Naive thymus-derived CD4-positive, alpha-beta T cell (primary cell): Measurements from ENCODE around the gene CXCR4. TPM values are rescaled to one million over a fixed set of nuclear protein-coding genes. Genes with fewer than 3 reads are reported as not detected.
"Not testable (repeated sequence)": the region's sequence is repeated elsewhere in the genome, so short reads cannot be mapped to it uniquely, and the experiment has no call there.

Experiments used
- ATAC-seq: fragments of 150-1000 bp; cut with Tn5 transposase; 2 replicates; pipeline ENCODE4 v1.10.0; 2021; ENCODE audit warnings: mild to moderate bottlenecking, moderate library complexity
- CTCF ChIA-PET: fragments of 350-600 bp; sonication (Branson Sonifier 250); formaldehyde crosslinking; loops from one replicate; lab custom pipeline; 2021; ENCODE audit warnings: antibody characterized with exemption; lab: Charles Lee
- POLR2A ChIA-PET: fragments of 350-600 bp; sonication (Branson Sonifier 250); formaldehyde crosslinking; loops from one replicate; lab custom pipeline; 2021; ENCODE audit warnings: antibody characterized with exemption, inconsistent platforms; lab: Charles Lee
- DNase-seq, 9 donors: peaks; one replicate each; pipeline versions ENCODE4 v3.0.0 to v3.0.0-alpha.2; 2020 to 2022; ENCODE audit warnings: mixed read lengths in 1 of 9
- H3K27ac ChIP-seq: one replicate; pipeline ENCODE4 v1.7.0; 2013; ENCODE audit warnings: mild to moderate bottlenecking, low read depth, low read length, moderate library complexity
- H3K27me3 ChIP-seq, 2 donors: one replicate each; pipeline ENCODE4 v1.7.0; 2013; ENCODE audit warnings: low read length in 2 of 2, mild to moderate bottlenecking in 2 of 2, moderate library complexity in 2 of 2; ENCODE audit not compliant: control insufficient read depth in 2 of 2, insufficient read depth in 2 of 2
- H3K36me3 ChIP-seq, 3 experiments: 1 replicate in 2 of 3; 2 replicates in 1 of 3; pipeline ENCODE4 v1.7.0; 2013; ENCODE audit warnings: low read length in 3 of 3, mild to moderate bottlenecking in 3 of 3, moderate library complexity in 1 of 3; ENCODE audit not compliant: insufficient read depth in 3 of 3, control insufficient read depth in 2 of 3
- H3K4me1 ChIP-seq, 2 donors: one replicate each; pipeline ENCODE4 v1.7.0; 2013; ENCODE audit warnings: low read length in 2 of 2, mild to moderate bottlenecking in 2 of 2, moderate library complexity in 1 of 2; ENCODE audit not compliant: control insufficient read depth in 2 of 2, insufficient read depth in 2 of 2
- H3K4me3 ChIP-seq: 2 replicates; pipeline ENCODE4 v1.7.0; 2013; ENCODE audit warnings: mild to moderate bottlenecking, low read length
- H3K9me3 ChIP-seq, 3 experiments: 1 replicate in 2 of 3; 2 replicates in 1 of 3; pipeline ENCODE4 v1.7.0; 2013; ENCODE audit warnings: low read length in 3 of 3; ENCODE audit not compliant: control insufficient read depth in 2 of 3
- H3K27ac Mint-ChIP-seq, 9 donors: one replicate each; pipeline ENCODE4 v1.8.0; 2020 to 2022; ENCODE audit warnings: mixed read lengths in 9 of 9, mild to moderate bottlenecking in 8 of 9, moderate library complexity in 5 of 9, inconsistent platforms in 2 of 9
- H3K27me3 Mint-ChIP-seq, 5 donors: one replicate each; pipeline ENCODE4 v1.8.0; 2021 to 2022; ENCODE audit warnings: mixed read lengths in 5 of 5, mild to moderate bottlenecking in 1 of 5
- H3K36me3 Mint-ChIP-seq, 5 donors: one replicate each; pipeline ENCODE4 v1.8.0; 2020 to 2022; ENCODE audit warnings: mixed read lengths in 5 of 5, mild to moderate bottlenecking in 3 of 5, inconsistent platforms in 1 of 5
- H3K4me1 Mint-ChIP-seq, 7 donors: one replicate each; pipeline ENCODE4 v1.8.0; 2020 to 2022; ENCODE audit warnings: mixed read lengths in 7 of 7, mild to moderate bottlenecking in 3 of 7, inconsistent platforms in 1 of 7
- H3K4me3 Mint-ChIP-seq, 10 donors: one replicate each; pipeline ENCODE4 v1.8.0; 2020 to 2022; ENCODE audit warnings: mild to moderate bottlenecking in 10 of 10, mixed read lengths in 10 of 10, moderate library complexity in 6 of 10, inconsistent platforms in 2 of 10
- H3K9me3 Mint-ChIP-seq, 11 donors: one replicate each; pipeline ENCODE4 v1.8.0; 2020 to 2022; ENCODE audit warnings: mixed read lengths in 11 of 11, mild to moderate bottlenecking in 4 of 11, inconsistent platforms in 1 of 11, moderate library complexity in 1 of 11
- intact Hi-C, 2 donors: fragments of 100-400 bp; cut with micrococcal nuclease; formaldehyde crosslinking; loops; one replicate each; pipeline ENCODE4 v1.15.1; 2023
- polyA plus RNA-seq, 2 donors: library from polyadenylated mRNA; unstranded; fragments of 300-500 nt; fragmentation: Illumina TruSeq; gene quantifications; one replicate each; pipeline ENCODE4 v1.2.3, GENCODE V29; 2021
- total RNA-seq, 6 experiments: library from RNA in 5 of 6; stranded (reverse) in 5 of 6; gene quantifications; 1 replicate in 5 of 6; 2 replicates in 1 of 6; pipeline ENCODE4 v1.2.3 and lab custom pipeline; 2021 to 2026

The CXCR4 gene
- total and polyA plus RNA-seq, 7 experiments from 2014 or later = 239 to 1,323 (median 368) TPM

DNA sequence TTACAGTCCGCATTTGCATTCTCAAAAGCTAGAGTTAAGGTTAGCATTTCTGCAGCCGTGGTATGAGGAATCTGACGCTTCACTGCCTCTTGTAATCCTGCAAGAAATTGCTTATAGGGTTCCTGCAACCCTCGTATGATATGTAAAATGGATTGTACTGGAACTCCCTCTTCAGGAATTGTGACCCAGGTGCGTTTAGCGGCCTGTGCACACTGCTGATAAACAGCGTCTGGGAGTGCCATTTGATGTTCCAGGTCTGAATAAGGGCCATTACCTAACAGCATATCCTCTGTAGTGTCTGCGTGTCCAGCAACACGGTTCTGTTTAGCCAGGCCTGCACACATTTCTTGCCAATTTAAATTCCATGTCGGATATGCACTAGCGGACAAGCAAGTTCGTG, 42.5 kb downstream of the CXCR4 start:
- intact Hi-C loops = no loop called here
- Mint-ChIP-seq H3K4me3 (no peak overlapping the region), H3K4me1 (peaks cover 0 to 29% (median 0%) of the 10 kb centered on the region in 7 donors), H3K27me3 (no peaks in the 10 kb centered on the region), H3K27ac (no peak overlapping the region), H3K9me3 (peaks cover 4 to 44% (median 9%) of the 10 kb centered on the region in 11 donors), H3K36me3 (peaks cover 0 to 53% (median 8%) of the 10 kb centered on the region in 5 donors)
- no peaks in the 10 kb centered on the region for H3K9me3 ChIP-seq
- ChIA-PET POLR2A (no interaction called here), CTCF (no interaction called here)
- H3K36me3 ChIP-seq = peaks cover 0 to 3% (median 0%) of the 10 kb centered on the region in 3 experiments
- H3K27me3 ChIP-seq = no peaks in the 10 kb centered on the region
- H3K4me1 ChIP-seq = peaks cover 0 to 9% of the 10 kb centered on the region in 2 donors
- H3K4me3 ChIP-seq = no peak overlapping the region
- no peak for DNase-seq
- H3K27ac ChIP-seq = no peak overlapping the region
- no peak for ATAC-seq

DNA sequence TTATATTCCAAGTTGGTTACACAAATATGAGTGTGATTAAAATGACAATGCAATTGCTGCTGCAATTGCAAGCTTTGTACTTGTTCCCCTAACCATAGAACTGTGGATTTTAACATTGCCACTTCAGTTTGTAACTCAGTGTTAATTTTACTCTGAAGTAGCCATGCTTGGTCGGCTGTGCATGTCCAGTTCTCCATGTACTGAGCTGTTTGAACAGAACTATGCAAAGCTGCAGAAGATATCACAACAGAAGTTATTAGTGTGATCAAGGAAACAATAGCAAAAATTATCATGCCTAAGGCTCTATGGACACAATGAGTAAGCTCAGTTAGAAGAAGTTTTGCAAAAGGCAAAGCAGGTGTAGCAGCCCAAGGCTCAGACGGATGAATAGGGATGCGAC, 45.3 kb downstream of the CXCR4 start:
- Mint-ChIP-seq H3K36me3 (peaks cover 0 to 40% (median 8%) of the 10 kb centered on the region in 5 donors), H3K4me3 (no peak overlapping the region), H3K4me1 (peaks cover 6 to 33% (median 16%) of the 10 kb centered on the region in 7 donors), H3K27me3 (no peaks in the 10 kb centered on the region), H3K27ac (no peak overlapping the region), H3K9me3 (peaks cover 4 to 26% (median 9%) of the 10 kb centered on the region in 11 donors)
- no peak overlapping the region for H3K27ac ChIP-seq
- POLR2A ChIA-PET = interaction anchor here (0.8 kb wide), 1 partner anchor 12 kb away, joined by 3 read pairs; no protein-coding TSS in a partner anchor
- no peak overlapping the region for H3K4me3 ChIP-seq
- no peaks in the 10 kb centered on the region for H3K9me3 ChIP-seq
- H3K27me3 ChIP-seq = no peaks in the 10 kb centered on the region
- H3K4me1 ChIP-seq = peaks cover 0 to 6% of the 10 kb centered on the region in 2 donors
- H3K36me3 ChIP-seq = peaks cover 0 to 3% (median 0%) of the 10 kb centered on the region in 3 experiments
- no peak for DNase-seq
- CTCF ChIA-PET = no interaction called here
- ATAC-seq = no peak
- intact Hi-C loops = no loop called here

DNA sequence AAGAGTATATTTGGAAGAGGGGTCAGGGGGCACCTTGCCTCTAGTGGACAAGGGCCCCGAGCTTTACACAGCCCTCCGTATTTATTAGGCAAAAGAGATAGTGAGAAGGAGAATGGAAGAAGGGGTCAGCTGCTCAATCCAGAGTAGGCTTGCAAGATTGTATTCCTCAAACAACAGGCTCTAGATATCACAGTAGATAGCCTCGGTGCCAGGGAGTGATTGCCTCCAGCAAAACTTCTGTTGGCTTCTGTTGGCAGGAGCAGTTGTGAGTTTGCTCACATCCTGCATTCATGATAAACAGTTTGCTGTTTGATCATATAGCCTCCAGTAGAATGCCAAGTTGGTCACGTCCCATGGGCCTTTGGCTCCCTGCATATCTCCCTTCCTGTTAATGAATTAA, 46.1 kb downstream of the CXCR4 start:
- ATAC-seq, POLR2A ChIA-PET: not testable (repeated sequence)

DNA sequence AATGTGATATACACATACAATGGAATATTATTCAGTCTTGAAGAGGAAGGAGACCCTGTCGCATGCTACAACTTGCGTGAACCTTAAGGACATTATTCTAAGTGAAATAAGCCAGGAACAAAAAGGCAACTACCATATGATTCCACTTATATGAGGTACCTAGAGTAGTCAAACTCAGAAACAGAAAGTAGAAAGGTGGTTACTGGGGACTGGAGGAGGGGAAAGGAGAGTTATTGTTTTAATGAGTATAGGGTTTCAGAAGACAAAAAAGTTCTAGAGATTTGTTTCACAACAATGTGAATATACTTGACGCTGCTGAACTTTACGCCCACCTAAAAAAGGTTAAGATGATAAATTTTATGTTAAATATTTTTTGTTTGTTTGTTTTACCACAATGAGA, 47.0 kb downstream of the CXCR4 start:
- Histone ChIP-seq H3K4me1 (peaks cover 0 to 6% of the 10 kb centered on the region in 2 donors), H3K36me3 (peaks cover 0 to 3% (median 0%) of the 10 kb centered on the region in 3 experiments), H3K9me3 (no peaks in the 10 kb centered on the region), H3K27ac (no peak overlapping the region), H3K4me3 (no peak overlapping the region), H3K27me3 (no peaks in the 10 kb centered on the region)
- Mint-ChIP-seq H3K9me3 (peaks cover 4 to 17% (median 9%) of the 10 kb centered on the region in 11 donors), H3K27ac (peak overlapping the region in 2 of 9 donors; percentile 1 to 30), H3K36me3 (peaks cover 0 to 34% (median 8%) of the 10 kb centered on the region in 5 donors), H3K27me3 (no peaks in the 10 kb centered on the region), H3K4me3 (no peak overlapping the region), H3K4me1 (peaks cover 10 to 41% (median 27%) of the 10 kb centered on the region in 7 donors)
- intact Hi-C loops = no loop called here
- ChIA-PET CTCF (interaction anchor here (1.2 kb wide), 1 partner anchor 14 kb away, joined by 3 read pairs; no protein-coding TSS in a partner anchor), POLR2A (no interaction called here)
- ATAC-seq = no peak
- DNase-seq = no peak

More for the DNA sequence above, 46.1 kb downstream of the CXCR4 start:
- peaks cover 0 to 36% (median 8%) of the 10 kb centered on the region in 5 donors for H3K36me3 Mint-ChIP-seq
- H3K27me3 Mint-ChIP-seq, H3K4me1 ChIP-seq, H3K4me3 ChIP-seq, H3K4me3 Mint-ChIP-seq, DNase-seq, H3K9me3 ChIP-seq, intact Hi-C loops, H3K36me3 ChIP-seq, H3K27me3 ChIP-seq, H3K27ac ChIP-seq: not testable (repeated sequence)
- peaks cover 6 to 38% (median 18%) of the 10 kb centered on the region in 7 donors for H3K4me1 Mint-ChIP-seq
- CTCF ChIA-PET = interaction anchor here (0.6 kb wide), 1 partner anchor 158 kb away, joined by 3 read pairs; no protein-coding TSS in a partner anchor
- peaks cover 4 to 21% (median 9%) of the 10 kb centered on the region in 11 donors for H3K9me3 Mint-ChIP-seq
- peak overlapping the region in 1 of 9 donors; percentile 1 for H3K27ac Mint-ChIP-seq

DNA sequence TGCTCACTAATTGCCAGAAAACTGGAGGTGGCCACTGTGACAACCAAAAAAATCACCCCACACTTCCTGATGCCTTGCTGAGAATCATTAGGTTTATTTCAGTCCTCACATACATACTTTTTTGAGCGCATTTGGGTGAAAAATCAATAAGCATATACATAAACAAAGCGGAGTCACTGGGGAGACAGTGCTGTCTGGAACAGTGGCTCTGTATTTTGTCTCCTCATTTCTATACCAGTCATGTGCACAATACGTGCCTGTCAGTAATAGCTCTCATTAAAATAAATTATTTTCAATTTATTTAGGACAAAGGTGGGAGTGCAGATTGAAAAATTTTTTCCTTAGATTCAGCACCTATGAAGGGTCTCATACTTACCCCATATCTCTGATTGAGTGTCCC, 48.2 kb downstream of the CXCR4 start:
- Mint-ChIP-seq H3K4me3 (peak overlapping the region in 1 of 10 donors; percentile 15), H3K27ac (peak overlapping the region in 3 of 9 donors; percentile 75 to 93 (median 91)), H3K9me3 (peaks cover 4 to 17% (median 9%) of the 10 kb centered on the region in 11 donors), H3K36me3 (peaks cover 0 to 34% (median 8%) of the 10 kb centered on the region in 5 donors), H3K27me3 (no peaks in the 10 kb centered on the region), H3K4me1 (peaks cover 17 to 50% (median 36%) of the 10 kb centered on the region in 7 donors)
- ChIA-PET POLR2A (interaction anchor here (0.7 kb wide), 1 partner anchor 212 kb away, joined by 5 read pairs; no protein-coding TSS in a partner anchor), CTCF (interaction anchor here (1.2 kb wide), 1 partner anchor 13 kb away, joined by 3 read pairs; no protein-coding TSS in a partner anchor)
- H3K4me1 ChIP-seq = peaks cover 9 to 14% of the 10 kb centered on the region in 2 donors
- no peak overlapping the region for H3K4me3 ChIP-seq
- H3K9me3 ChIP-seq = no peaks in the 10 kb centered on the region
- ATAC-seq (no peak), DNase-seq (no peak)
- H3K27me3 ChIP-seq = no peaks in the 10 kb centered on the region
- intact Hi-C loops = no loop called here
- H3K36me3 ChIP-seq = peaks cover 0 to 3% (median 0%) of the 10 kb centered on the region in 3 experiments
- H3K27ac ChIP-seq = peak overlapping the region; percentile 15

DNA sequence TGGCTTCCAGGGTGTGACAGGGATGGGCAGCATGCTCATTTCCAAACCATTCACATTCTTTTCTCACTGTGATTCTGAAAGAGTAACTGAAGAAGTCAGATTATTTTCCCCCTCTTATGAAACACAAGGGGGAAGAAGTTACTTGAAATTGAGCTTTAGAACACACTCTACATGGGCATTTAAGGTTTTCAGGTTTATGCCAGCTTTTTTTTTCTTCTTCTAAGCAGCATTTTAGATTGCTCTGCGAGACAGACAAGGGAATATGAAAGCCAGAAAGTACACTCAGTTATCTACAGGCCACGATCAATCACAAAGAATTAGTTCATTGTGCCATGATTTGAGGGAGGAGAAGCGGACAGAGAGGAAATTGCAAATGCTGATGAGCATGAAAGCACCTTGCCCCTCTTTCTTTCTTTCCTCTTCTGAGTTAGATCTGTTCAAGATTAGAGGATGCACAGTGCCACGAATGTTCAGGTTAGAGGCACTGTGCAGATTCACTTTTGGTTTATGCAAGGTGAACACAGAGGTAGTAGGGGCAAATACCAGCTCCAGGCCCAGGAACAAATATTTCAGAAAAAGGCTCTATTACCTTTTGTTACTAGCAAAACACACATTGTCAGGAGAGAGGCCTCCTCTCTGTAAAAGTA, 49.2 kb downstream of the CXCR4 start:
- Mint-ChIP-seq H3K36me3 (peaks cover 0 to 37% (median 8%) of the 10 kb centered on the region in 5 donors), H3K4me3 (peak overlapping the region; percentile 26 to 70 (median 58)), H3K9me3 (peaks cover 4 to 19% (median 9%) of the 10 kb centered on the region in 11 donors), H3K4me1 (peaks cover 21 to 59% (median 44%) of the 10 kb centered on the region in 7 donors), H3K27ac (peak overlapping the region; percentile 42 to 93 (median 80)), H3K27me3 (no peaks in the 10 kb centered on the region)
- ChIA-PET CTCF (interaction anchor here (0.9 kb wide), 1 partner anchor 315 kb away, joined by 4 read pairs; no protein-coding TSS in a partner anchor), POLR2A (interaction anchor here (0.8 to 1.0 kb wide), 3 partner anchors 10 to 24 kb away, joined by 3 to 4 read pairs (median 3); no protein-coding TSS in a partner anchor)
- peak in 4 of 9 donors; percentile 20 to 33 (median 28) for DNase-seq
- Histone ChIP-seq H3K36me3 (peaks cover 0 to 3% (median 0%) of the 10 kb centered on the region in 3 experiments), H3K4me1 (peaks cover 9 to 14% of the 10 kb centered on the region in 2 donors), H3K4me3 (no peak overlapping the region), H3K27me3 (no peaks in the 10 kb centered on the region), H3K27ac (peak overlapping the region; percentile 15), H3K9me3 (no peaks in the 10 kb centered on the region)
- intact Hi-C loops = loop anchor here in 1 of 2 donors (1.0 kb wide), 1 partner anchor 11 kb away; no protein-coding TSS in a partner anchor
- peak; percentile 52 for ATAC-seq
